Mucosa of gallbladder (tissue), 1 donor: ENCODE data around the gene DPYSL4. TPM values are rescaled to one million over a fixed set of nuclear protein-coding genes. Genes with fewer than 3 reads are reported as not detected.

Source experiments
- DNase-seq: peaks from one replicate; pipeline ENCODE4 v3.0.0-alpha.2; 2020; ENCODE audit warnings: low spot score
- total RNA-seq: library from RNA; stranded (reverse); gene quantifications from one replicate; pipeline ENCODE4 v1.2.1, GENCODE V29; 2021
- donor health status: DM: no; HTN: no; CAD: no.

The DPYSL4 gene
- total RNA-seq, 1 donor from 2014 or later: 0.81 TPM

GRCh38 chr10:132178672-132179545, 7.8 kb upstream of the DPYSL4 start:
- DNase-seq: no peak

GRCh38 chr10:132179551-132180392, 7.0 kb upstream of the DPYSL4 start:
- DNase-seq: no peak

DNA sequence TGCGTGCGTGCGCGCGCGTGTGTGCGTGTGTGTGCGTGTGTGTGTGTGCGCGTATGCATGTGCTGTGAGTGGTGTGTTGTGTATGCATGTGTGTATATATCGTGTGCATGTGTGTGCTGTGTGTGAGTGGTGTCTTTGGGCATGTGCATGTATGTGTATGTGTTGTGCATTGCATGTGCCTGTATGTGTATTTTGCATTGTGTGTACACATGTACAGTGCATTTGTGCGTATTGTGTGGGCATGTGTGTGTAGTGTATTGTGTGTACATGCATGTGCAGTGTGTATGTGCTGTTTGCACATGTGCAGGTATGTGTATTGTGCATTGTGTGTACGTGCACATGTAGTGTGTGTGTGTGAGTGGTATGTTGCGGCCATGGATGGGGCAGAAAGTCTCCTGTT, 6.0 kb upstream of the DPYSL4 start:
- DNase-seq: no peak

DNA sequence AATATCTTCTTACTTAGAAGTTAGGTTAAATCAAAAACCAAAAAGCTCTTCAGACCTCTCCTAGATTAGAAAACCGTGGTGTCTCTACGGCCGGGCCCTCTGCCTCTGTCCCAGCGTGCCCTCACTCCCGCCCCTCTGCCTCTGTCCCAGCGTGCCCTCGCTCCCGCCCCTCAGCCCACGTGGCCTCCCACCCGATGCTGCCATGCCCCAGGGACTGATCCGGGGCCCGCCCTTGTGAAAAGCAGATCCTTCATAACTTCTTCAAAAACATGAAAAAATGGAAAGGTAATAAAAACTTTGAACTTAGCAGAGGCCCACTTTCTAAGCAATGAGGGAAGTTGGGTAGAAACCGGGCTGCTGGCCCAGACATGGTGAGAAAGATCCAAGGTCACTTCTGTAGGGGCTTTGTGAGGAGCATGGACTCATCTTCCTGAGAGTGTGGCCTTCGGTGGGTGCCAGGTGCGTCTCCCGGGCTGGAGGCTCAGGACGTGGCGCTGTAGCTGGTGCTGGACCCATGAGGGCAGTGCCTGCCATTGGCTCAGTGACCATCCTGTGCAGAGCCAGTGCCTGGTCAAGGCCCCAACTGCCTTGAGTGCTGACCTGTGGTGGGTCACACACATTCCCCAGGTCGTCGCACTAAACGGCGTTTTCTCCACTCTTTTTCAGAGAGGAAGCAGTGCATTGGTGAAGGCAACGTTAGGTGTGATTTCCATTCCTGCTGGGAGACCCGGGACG, 4.9 kb upstream of the DPYSL4 start:
- no peak for DNase-seq

GRCh38 chr10:132182591-132182990, 4.2 kb upstream of the DPYSL4 start:
- DNase-seq: no peak

DNA sequence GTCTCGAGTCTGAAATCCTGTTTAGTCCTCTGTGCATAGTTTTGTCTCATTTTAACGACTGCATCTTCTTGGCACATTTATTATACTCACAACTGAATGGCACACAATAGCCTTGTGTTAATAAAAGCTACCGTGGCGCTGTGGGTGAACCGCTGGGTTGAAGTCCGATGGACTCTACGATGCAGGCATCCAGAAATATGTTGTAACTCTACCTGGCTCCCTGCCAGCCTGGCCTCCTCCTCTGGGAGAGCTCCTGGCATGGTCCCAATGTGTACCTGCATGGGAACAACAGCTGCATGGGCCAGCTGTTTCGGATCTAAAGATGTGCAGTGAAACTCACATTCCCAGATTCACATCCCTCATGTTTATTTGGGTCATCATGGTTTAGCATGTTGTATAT, 3.7 kb upstream of the DPYSL4 start:
- no peak for DNase-seq

GRCh38 chr10:132184816-132185593, 1.7 kb upstream of the DPYSL4 start:
- DNase-seq: no peak

- DNase-seq: peak; percentile 53
Observed at GRCh38 chr10:132185601-132186487, 904 bp upstream of the DPYSL4 start.

DNA sequence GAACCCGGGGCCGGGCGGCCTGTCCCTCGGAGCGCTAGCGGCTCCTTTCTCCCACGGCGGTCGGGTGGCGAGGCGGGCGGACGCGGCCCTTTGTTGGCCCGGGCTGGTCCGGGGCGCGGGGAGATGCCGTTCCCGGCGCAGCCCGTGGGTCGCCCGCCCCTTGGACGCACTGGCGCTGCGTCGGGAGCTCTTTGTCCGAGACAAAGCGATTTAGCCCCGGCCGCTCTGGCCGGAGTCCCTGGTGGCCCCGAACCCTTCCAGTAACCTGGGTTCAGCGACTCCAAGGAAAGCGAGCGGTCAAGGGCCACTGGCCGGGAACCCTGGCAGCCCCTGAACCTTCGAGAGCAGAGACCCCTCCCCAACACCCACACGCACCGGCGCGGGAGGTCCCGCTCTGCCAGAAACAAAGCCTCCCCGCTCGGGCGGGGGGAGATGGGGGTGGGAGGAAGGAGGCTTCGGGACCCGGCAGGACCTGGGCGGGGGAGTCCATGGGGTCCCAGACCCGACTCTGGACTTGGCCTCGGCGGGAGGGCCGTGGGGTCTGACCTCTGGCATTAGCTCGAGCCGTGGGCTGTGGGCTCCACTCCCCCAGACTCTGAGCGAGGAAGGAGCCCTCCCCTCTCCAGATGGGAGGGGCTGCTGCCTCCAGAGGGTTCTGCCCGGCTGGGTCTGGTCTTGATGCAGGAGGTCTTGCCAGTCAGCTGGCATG, 836 bp downstream of the DPYSL4 start:
- no peak for DNase-seq

DNA sequence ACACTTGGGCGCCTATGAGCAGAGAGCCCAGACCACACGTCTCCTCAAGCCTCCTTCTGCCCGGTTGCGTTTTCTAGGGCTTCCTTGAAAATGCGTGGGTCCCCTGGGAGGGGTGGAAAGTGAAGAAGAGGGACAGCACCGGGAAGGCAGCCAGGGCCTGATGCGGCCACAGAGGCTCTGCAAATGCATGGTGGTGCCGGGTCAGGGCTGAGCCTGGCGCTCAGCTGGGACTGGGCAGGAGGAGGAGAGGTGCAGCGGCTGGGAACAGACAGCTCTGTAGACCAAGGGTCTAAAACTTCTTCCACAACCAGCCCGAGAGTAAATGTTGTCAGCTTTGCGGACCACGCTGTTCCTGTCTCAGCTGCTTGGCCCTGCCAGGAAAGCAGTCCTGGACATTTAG, 1.6 kb downstream of the DPYSL4 start:
- DNase-seq: no peak

- DNase-seq: no peak
Observed at GRCh38 chr10:132189016-132189415, 2.3 kb downstream of the DPYSL4 start.

GRCh38 chr10:132189810-132190422, 3.2 kb downstream of the DPYSL4 start:
- DNase-seq: no peak

GRCh38 chr10:132192076-132192975, 5.6 kb downstream of the DPYSL4 start:
- DNase-seq: no peak

GRCh38 chr10:132192991-132193665, 6.4 kb downstream of the DPYSL4 start:
- DNase-seq: no peak

GRCh38 chr10:132193907-132194552, 7.3 kb downstream of the DPYSL4 start:
- no peak for DNase-seq

DNA sequence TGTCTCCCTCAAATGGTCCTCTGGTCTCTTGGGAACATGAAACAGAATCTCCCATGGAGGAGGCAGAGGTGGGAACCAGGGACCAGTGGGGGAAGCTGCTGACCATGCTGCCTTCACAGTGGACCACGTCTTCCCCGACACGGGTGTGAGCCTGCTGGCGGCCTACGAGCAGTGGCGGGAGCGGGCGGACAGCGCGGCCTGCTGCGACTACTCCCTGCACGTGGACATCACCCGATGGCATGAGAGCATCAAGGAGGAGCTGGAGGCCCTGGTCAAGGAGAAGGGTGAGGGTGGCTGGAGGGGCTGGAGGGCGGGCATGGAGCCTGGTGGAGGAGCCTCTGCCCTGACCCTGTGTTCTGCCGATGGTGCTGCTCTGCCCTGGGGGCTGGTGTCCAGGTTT, 8.0 kb downstream of the DPYSL4 start:
- no peak for DNase-seq
